KOPT-K1 (cell line): Measurements from ENCODE around the gene STUB1.
A peak's percentile ranks its signal among the peaks of the same experiment; 100 is the strongest.

Experiments
- H3K27ac ChIP-seq: fragments of 200-600 bp; sonication (generic); 2 replicates; pipeline ENCODE4 v1.5.1; 2016; ENCODE audit warnings: antibody characterized with exemption, mild to moderate bottlenecking, low read depth, low read length; ENCODE audit not compliant: poor library complexity, severe bottlenecking
- H3K36me3 ChIP-seq: fragments of 200-600 bp; sonication (generic); 2 replicates; pipeline ENCODE4 v1.5.1; 2017; ENCODE audit warnings: antibody characterized with exemption, mild to moderate bottlenecking, low read length, moderate library complexity; ENCODE audit not compliant: insufficient read depth
- H3K9me3 ChIP-seq: fragments of 200-600 bp; sonication (generic); 2 replicates; pipeline ENCODE4 v1.5.1; 2017; ENCODE audit warnings: antibody characterized with exemption, low read length, mild to moderate bottlenecking; ENCODE audit not compliant: insufficient read depth, poor library complexity, severe bottlenecking

The STUB1 gene

DNA sequence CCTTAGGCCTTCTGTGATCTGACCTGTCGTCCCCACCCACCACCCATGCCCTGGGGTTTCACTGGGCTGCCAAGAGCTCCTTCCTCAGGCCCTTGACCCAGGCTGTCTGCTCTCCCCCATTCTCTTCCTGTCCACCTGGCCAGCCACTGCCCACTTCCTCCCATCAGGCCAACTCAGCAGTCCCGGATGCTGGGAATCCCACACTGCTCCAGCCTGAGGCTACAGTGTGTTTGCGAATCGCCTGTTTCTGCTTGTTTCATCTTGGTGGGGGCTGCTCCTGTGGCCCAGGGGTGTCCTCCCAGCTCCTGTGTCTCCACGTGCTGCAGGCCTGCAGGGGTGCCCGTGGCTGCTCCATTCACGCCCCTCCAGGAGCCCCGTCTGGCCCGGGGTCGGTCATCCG lies 33.9 kb downstream of the STUB1 start:
- H3K9me3 ChIP-seq, result no peaks in the 10 kb centered on the region
- no peak overlapping the region for H3K27ac ChIP-seq
- no peaks in the 10 kb centered on the region for H3K36me3 ChIP-seq

DNA sequence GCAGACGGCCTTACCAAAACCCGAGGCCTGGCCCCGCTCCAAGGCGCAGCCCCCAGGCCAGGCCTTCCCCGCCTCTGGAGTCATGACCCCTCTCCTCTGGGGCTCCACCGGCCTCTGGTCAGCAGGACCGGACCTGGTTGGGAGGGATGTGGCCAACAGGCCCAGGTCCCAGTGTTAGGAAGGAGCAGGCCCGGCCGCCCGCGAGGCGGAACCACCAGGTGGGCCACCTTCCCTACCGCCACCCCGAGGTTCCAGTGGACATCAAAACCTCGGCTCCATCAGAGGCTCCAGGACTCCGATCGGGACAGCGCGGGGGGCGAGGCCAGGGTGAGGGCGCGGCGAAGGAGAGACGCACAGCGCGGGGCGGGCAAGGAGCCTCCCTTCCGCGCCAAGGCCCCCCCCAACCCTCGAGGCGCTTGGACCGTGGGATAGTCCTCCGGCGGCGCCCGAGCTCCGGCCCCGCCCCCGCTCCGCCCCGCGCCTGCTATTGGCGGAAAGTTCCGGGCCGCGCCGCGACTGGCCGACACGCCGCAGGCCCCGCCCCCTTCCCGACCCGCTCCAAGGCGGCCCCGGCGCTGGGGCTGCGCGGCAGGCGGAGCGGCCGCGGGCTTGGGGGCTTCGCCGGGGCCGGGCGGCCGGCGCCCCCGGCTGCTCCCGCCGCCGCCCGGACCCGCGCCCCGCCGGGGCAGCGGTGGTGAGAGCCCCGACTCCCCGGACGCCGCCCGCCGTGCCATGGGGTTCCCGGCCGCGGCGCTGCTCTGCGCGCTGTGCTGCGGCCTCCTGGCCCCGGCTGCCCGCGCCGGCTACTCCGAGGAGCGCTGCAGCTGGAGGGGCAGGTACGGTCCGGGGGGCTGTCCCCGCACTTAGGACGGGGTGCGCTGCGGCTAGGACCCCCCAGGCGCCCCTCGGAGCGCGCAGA lies 34.6 kb downstream of the STUB1 start, which contains the start of gene METRN:
Gene METRN (plus strand): TSS at position 561 of the 919 bp plus-strand sequence. CDS start 172 bp downstream, at position 733.
- H3K36me3 ChIP-seq, result no peaks in the 10 kb centered on the region
- H3K27ac ChIP-seq, result no peak within 1 kb of the TSS
- no peaks in the 10 kb centered on the region for H3K9me3 ChIP-seq

DNA sequence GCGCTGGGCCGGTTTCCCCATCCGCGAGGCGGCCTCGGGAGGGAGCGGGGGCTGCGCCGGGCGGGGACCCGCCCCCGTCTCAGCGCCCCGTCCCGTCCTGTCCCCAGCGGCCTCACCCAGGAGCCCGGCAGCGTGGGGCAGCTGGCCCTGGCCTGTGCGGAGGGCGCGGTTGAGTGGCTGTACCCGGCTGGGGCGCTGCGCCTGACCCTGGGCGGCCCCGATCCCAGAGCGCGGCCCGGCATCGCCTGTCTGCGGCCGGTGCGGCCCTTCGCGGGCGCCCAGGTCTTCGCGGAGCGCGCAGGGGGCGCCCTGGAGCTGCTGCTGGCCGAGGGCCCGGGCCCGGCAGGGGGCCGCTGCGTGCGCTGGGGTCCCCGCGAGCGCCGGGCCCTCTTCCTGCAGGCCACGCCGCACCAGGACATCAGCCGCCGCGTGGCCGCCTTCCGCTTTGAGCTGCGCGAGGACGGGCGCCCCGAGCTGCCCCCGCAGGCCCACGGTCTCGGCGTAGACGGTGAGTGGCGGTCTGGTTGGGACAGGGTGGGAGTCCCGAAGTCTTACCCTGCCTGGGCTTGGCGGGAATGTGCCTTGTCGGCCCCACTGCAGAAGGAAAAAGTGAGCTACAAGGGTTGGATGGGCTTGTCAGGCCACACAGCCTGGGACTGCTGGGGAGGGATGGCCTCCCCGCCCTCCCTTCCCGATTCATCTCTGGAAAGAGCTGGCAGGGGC lies 35.4 kb downstream of the STUB1 start:
- H3K36me3 ChIP-seq, result no peaks in the 10 kb centered on the region
- no peak overlapping the region for H3K27ac ChIP-seq
- H3K9me3 ChIP-seq, result no peaks in the 10 kb centered on the region

DNA sequence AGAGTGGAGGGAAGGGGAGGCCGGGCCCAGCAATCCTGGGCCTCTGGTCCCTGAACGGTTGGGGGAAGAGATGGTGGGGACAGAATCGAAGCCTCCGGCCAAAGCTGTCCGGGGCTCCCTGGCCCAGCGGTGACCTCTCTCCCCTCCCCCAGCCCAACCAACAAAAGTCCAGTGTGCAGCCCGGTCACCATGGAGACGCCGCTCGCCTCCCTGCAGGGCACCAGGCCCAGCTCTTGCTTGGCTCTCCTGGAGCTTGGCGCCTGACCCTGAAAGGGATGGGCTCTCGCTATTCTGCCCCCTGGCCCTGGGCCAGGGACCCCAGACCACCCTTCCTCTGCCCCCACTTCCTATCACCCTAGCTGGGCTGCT lies 36.0 kb downstream of the STUB1 start:
- no peak overlapping the region for H3K27ac ChIP-seq
- H3K9me3 ChIP-seq, result no peaks in the 10 kb centered on the region
- no peaks in the 10 kb centered on the region for H3K36me3 ChIP-seq

DNA sequence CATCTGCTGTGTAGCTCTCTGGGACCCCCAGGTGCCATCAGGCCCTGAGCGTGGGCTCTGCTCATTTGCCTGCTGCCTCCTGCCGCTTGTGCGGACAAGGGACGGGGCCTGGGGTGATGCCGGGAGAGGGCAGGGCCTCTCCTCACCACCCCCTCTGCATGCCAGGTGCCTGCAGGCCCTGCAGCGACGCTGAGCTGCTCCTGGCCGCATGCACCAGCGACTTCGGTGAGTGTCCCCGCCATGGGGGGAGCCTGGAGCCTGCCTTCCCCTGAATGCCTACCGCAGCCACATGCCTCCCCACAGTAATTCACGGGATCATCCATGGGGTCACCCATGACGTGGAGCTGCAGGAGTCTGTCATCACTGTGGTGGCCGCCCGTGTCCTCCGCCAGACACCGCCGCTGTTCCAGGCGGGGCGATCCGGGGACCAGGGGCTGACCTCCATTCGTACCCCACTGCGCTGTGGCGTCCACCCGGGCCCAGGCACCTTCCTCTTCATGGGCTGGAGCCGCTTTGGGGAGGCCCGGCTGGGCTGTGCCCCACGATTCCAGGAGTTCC lies 36.6 kb downstream of the STUB1 start:
- H3K27ac ChIP-seq, result no peak overlapping the region

DNA sequence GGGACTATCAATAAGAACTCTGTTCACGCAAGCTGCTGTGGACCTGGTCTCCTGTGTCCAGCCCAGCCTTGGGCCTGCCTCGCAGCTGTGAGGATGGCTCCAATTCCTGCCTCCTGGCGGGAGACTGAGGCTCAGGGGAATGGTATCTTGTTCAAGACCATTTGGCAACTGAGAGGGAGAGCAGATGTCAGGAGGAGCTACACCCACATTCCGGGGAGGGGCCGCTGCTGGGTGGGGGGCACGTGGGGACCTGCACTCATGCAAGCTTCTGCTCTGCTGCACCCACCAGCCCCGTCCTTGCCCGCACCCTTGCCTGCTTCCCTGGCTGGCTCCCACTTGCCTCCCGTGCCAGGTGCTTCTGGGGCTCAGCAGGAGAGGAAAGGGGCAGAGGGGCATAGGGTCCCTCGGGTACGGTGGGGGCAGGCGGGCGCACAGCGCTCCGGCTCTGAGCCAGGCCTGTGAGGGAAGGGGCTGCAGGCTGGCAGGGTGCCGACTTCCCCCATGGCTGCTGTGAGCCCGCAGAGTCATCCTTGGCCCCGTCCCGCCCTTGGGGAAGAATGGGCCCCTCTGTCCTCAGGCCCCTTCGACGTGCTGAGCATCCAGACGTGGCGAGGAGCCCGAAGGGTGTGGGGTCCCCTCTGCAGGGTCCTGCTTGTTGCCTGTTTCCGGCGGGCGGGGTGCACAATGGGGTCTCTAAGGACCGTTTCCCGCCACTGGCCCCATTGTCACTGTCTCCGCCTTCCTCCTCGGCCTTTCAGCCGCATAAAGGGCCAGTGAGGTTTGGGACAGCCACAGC lies 37.4 kb downstream of the STUB1 start:
- Histone ChIP-seq H3K9me3 (no peaks in the 10 kb centered on the region), H3K27ac (no peak overlapping the region), H3K36me3 (no peaks in the 10 kb centered on the region)

More for the DNA sequence above, 36.6 kb downstream of the STUB1 start:
- no peaks in the 10 kb centered on the region for H3K9me3 ChIP-seq
- no peaks in the 10 kb centered on the region for H3K36me3 ChIP-seq

DNA sequence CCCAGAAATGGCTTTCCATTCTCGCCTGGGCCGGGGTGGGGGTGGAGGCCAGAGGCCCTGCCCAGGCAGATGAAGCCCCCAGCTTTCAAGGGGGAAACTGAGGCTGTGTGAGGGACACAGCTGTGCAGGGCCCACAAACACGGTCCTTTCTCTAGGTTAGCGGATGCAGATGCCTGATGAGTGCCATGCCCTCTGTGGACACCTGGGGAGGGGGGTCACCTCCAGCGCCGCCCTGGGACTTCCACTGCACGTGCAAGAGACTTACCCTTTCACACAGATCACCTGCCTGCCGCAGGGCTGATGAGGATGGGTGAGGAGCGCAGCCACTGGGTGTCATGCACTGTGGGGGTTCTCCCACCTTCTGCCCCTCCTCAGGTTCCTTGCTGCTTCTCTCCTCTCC lies 38.2 kb downstream of the STUB1 start:
- H3K27ac ChIP-seq, result no peak overlapping the region
- no peaks in the 10 kb centered on the region for H3K9me3 ChIP-seq
- H3K36me3 ChIP-seq, result no peaks in the 10 kb centered on the region

DNA sequence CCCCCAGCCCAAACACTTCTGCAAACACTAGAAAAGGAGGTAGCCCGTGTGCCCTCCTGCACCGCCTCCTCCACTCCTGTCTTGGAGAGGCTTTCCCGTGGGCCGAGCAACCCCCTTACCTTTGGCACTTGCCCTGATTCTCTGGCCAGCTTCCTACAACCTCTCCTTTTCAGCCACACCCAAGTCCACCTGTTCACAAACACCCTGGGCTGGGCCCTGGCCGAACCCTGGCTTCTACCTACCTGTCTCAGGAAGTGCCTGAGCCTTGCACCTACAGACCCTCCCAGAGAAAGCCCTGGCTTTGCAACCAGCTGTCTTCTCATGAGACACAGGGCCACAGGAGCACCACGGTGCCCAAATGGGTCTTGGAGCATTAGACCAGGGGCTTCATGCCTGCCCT lies 38.7 kb downstream of the STUB1 start:
- Histone ChIP-seq H3K9me3 (no peaks in the 10 kb centered on the region), H3K36me3 (no peaks in the 10 kb centered on the region), H3K27ac (peak overlapping the region; percentile 84)

DNA sequence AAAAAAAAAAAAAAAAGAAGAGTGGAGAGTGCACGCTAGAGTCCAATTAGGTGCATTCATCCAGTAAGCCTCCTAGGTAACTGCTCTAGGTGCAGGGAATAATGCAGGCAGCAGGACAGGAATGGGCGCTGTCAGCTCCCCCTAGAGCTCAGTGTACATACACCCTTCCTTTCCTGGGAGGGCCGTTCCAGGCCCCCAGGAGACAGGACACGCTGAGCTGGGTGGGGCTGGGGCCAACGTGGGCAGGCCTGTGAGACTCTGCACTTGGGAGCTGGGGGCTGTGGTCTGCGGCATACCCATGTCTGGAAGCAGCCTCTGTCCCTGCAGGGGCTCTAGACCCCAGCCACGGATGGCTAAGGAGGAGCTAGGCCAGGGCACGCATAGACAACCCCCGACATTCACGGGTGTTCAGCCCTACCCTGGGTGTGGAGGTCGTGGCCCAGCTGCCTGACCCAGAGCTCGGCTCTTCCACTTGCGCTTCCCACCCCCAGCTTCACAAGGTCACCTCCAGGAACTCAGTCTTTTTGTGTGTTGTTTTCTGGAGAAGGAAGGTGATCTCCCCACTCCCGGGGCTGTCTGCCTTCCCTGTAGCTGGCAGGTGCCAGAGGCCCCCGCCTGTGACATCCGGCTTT lies 39.7 kb downstream of the STUB1 start:
- Histone ChIP-seq H3K36me3 (no peaks in the 10 kb centered on the region), H3K9me3 (no peaks in the 10 kb centered on the region), H3K27ac (peak overlapping the region; percentile 84)

DNA sequence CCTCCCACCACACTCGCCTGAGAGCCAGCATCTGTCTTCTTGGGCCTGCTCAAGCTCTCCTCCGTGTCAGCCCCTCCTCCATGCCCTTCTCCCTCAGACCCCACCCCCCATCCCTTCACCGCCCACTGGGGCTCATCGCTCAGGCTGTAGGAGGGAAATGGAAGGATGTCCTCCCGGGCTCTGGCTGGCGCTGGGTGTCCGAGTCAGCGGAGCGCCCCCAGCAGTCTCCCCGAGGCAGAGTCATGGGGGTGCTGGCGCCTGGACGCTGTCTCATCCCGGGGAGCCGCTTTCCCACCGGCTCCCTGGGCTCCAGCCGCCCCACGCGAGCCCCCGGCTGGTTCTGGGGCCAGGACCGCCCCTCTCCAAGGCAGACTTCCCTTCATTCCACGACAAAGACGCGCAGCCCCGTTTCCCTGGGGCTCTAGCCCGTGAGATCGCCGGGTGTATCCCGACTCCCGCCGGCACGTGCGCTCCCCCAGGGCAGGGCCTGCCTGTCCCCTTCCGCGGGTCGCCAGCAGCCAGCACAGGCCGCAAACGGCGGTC lies 40.3 kb downstream of the STUB1 start:
- Histone ChIP-seq H3K9me3 (no peaks in the 10 kb centered on the region), H3K27ac (peak overlapping the region; percentile 84), H3K36me3 (no peaks in the 10 kb centered on the region)

DNA sequence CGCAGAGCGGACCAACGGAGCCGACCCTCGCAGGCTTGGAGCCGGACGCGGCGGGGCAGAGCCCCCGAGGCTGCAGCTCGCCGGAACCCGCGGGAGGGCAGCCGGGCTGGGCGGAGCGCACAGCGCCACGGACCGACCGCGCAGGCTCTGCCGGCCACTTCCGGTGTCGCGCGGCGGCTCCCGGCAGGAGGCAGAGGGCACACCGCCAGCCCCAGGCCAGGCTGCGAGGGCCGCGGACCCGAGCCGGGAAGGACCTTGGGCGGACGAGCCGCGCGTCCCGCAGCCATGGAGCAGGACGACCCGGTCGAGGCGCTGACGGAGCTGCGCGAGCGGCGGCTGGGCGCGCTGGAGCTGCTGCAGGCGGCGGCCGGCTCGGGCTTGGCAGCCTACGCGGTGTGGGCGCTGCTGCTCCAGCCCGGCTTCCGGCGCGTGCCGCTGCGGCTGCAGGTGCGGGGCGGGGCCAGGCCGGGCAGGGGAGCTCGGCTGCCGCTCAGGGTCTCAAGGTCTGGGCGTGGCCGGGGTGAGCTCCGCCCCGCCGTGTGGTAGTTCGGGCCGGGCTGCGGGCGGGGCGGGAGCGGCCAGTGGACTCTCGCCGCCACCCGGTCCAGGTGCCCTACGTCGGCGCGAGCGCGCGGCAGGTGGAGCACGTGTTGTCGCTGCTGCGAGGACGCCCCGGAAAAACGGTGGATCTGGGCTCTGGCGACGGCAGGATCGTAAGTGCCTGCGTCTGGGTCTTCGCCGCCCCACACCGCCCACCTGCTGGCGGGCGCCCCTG lies 41.0 kb downstream of the STUB1 start, which contains the start of gene ANTKMT:
Gene ANTKMT (plus strand): TSS at position 157 of the 775 bp plus-strand sequence. CDS start 129 bp downstream, at position 286.
- Histone ChIP-seq H3K27ac (peak within 1 kb of the TSS; percentile 84), H3K36me3 (no peaks in the 10 kb centered on the region), H3K9me3 (no peaks in the 10 kb centered on the region)

DNA sequence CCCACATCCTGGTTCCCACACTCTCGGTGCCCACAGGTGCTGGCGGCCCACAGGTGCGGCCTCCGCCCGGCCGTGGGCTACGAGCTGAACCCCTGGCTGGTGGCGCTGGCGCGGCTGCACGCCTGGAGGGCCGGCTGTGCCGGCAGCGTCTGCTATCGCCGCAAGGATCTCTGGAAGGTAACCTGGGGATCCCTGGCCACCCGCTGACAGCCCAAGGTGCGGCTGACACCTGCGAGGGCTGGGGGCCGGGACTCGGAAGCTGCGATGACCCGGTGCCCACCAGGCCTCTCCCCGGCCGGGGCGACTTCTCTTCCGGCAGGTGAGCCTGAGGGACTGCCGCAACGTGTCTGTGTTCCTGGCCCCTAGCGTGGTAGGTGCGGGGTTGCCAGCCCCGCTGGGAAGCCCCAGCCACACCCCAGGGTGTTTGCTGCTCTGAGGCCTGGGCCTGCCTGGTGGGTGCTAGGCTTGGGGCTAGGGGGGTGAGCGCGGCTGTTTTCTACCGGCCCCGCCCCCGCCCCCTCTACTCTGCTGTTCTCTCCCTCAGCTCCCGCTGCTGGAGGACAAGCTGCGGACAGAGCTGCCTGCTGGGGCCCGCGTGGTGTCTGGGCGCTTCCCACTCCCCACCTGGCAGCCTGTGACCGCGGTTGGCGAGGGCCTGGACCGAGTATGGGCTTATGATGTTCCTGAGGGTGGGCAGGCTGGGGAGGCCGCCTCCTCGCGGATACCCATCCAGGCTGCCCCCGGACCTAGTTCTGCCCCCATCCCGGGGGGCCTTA lies 41.7 kb downstream of the STUB1 start:
- Histone ChIP-seq H3K9me3 (no peaks in the 10 kb centered on the region), H3K27ac (peak overlapping the region; percentile 84), H3K36me3 (no peaks in the 10 kb centered on the region)
